NCI-H446 treated with DMSO at 0.1 percent for 48 hours (cell line): Measurements from ENCODE around the gene TPH2.
A peak's percentile ranks its signal among the peaks of the same experiment; 100 is the strongest.

Source experiments
- DNase-seq: peaks from one replicate; lab custom pipeline; 2025; lab: John Stamatoyannopoulos, UW

The TPH2 gene

GRCh38 chr12:71958993-71959578, 20.4 kb downstream of the TPH2 start:
- DNase-seq = no peak

GRCh38 chr12:71967211-71967610, 28.6 kb downstream of the TPH2 start:
- no peak for DNase-seq

GRCh38 chr12:71969330-71969729, 30.7 kb downstream of the TPH2 start:
- no peak for DNase-seq

- DNase-seq = no peak
Observed at GRCh38 chr12:71970031-71970430, 31.4 kb downstream of the TPH2 start.

- no peak for DNase-seq
Observed at GRCh38 chr12:71972441-71973074, 33.9 kb downstream of the TPH2 start.

- DNase-seq = no peak
Observed at GRCh38 chr12:71973687-71974086, 35.0 kb downstream of the TPH2 start.

GRCh38 chr12:71980538-71980937, 41.9 kb downstream of the TPH2 start:
- DNase-seq = no peak

GRCh38 chr12:71981149-71981548, 42.5 kb downstream of the TPH2 start:
- DNase-seq = no peak

GRCh38 chr12:71994715-71995114, 56.1 kb downstream of the TPH2 start:
- no peak for DNase-seq

- no peak for DNase-seq
Observed at GRCh38 chr12:71999795-72000194, 61.1 kb downstream of the TPH2 start.

GRCh38 chr12:72000969-72001648, 62.5 kb downstream of the TPH2 start:
- no peak for DNase-seq

GRCh38 chr12:72006766-72007165, 68.1 kb downstream of the TPH2 start:
- DNase-seq = no peak

- peak; percentile 14 for DNase-seq
Observed at GRCh38 chr12:72010356-72010755, 71.7 kb downstream of the TPH2 start.

GRCh38 chr12:72011374-72011773, 72.7 kb downstream of the TPH2 start:
- DNase-seq = peak; percentile 58

- no peak for DNase-seq
Observed at GRCh38 chr12:72012874-72013273, 74.2 kb downstream of the TPH2 start.

GRCh38 chr12:72015895-72016294, 77.2 kb downstream of the TPH2 start:
- no peak for DNase-seq

- DNase-seq = peak; percentile 64
Observed at GRCh38 chr12:72017054-72017651, 78.5 kb downstream of the TPH2 start.

- DNase-seq = peak; percentile 20
Observed at GRCh38 chr12:72018036-72018435, 79.4 kb downstream of the TPH2 start.

GRCh38 chr12:72024613-72025012, 86.0 kb downstream of the TPH2 start:
- DNase-seq = no peak

- DNase-seq = no peak
Observed at GRCh38 chr12:72025524-72025923, 86.9 kb downstream of the TPH2 start.

- DNase-seq = no peak
Observed at GRCh38 chr12:72028966-72029365, 90.3 kb downstream of the TPH2 start.

- no peak for DNase-seq
Observed at GRCh38 chr12:72030277-72030676, 91.6 kb downstream of the TPH2 start.

GRCh38 chr12:72031066-72031465, 92.4 kb downstream of the TPH2 start:
- DNase-seq = no peak
